ENCODE data around the gene CRTC3.

The CRTC3 gene

DNA sequence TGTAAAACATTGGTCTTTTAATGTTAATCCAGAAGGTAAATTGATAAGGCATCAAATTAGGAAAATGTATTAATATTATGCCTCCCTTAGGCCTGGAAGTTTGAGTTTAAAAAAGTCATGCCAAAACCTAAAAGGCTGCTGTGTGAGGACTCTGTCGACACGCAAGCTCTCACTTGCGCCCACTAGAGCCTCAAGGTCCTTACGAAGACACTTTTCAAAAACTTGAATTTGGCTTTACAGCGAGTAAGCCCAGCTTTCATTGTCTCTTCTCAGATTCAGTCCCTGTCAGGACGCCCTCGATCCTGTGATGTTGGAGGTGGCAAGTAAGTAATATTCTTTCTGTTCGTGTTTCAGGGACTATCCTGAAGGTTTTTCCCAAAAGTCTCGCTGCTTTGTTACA is 89.7 kb downstream of the CRTC3 start:
- ChIA-PET CTCF (interaction anchor here (0.7 to 2.2 kb wide), 4 partner anchors 11 to 299 kb away, joined by 3 to 5 read pairs (median 4); no protein-coding TSS in a partner anchor), POLR2A (no interaction called here)

DNA sequence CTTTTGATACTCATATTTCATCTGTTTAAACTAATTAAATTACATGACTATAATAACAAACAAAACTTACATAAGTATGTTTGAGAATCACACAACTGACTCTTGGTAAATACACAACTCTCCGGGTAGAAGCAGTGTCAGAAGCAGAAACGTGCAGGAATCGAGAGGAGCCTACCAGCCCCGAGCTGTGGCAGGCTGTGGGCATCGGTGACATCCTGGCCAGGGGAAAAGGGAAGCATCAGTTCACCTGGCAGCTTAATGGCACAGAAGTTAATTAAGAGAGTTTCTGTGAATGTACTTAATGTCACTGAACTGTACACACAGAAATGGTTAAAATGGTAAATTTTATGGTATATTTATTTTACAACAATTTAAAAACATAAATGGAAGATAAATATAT is 90.2 kb downstream of the CRTC3 start:
- CTCF ChIA-PET: interaction anchor here (1.3 to 2.2 kb wide), 2 partner anchors 12 to 300 kb away, joined by 3 to 5 read pairs; no protein-coding TSS in a partner anchor
- TF ChIP-seq, protein P1, sequence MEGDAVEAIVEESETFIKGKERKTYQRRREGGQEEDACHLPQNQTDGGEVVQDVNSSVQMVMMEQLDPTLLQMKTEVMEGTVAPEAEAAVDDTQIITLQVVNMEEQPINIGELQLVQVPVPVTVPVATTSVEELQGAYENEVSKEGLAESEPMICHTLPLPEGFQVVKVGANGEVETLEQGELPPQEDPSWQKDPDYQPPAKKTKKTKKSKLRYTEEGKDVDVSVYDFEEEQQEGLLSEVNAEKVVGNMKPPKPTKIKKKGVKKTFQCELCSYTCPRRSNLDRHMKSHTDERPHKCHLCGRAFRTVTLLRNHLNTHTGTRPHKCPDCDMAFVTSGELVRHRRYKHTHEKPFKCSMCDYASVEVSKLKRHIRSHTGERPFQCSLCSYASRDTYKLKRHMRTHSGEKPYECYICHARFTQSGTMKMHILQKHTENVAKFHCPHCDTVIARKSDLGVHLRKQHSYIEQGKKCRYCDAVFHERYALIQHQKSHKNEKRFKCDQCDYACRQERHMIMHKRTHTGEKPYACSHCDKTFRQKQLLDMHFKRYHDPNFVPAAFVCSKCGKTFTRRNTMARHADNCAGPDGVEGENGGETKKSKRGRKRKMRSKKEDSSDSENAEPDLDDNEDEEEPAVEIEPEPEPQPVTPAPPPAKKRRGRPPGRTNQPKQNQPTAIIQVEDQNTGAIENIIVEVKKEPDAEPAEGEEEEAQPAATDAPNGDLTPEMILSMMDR (IDR thresholded peaks at IDR 0.05; ENCODE audit: insufficient read depth, low read length, missing control alignments): no peak
- POLR2A ChIA-PET: no interaction called here
- no peak overlapping the region for H3K4me3 ChIP-seq (ENCODE audit: low read depth, low read length)
- DNase-seq (ENCODE audit: low read depth, low spot score): no peak

More for the DNA sequence above, 89.7 kb downstream of the CRTC3 start:
- TF ChIP-seq, protein P1 (IDR thresholded peaks at IDR 0.05; ENCODE audit: insufficient read depth, low read length, missing control alignments): no peak
- no peak overlapping the region for H3K4me3 ChIP-seq (ENCODE audit: low read depth, low read length)
- no peak for DNase-seq (ENCODE audit: low read depth, low spot score)

DNA sequence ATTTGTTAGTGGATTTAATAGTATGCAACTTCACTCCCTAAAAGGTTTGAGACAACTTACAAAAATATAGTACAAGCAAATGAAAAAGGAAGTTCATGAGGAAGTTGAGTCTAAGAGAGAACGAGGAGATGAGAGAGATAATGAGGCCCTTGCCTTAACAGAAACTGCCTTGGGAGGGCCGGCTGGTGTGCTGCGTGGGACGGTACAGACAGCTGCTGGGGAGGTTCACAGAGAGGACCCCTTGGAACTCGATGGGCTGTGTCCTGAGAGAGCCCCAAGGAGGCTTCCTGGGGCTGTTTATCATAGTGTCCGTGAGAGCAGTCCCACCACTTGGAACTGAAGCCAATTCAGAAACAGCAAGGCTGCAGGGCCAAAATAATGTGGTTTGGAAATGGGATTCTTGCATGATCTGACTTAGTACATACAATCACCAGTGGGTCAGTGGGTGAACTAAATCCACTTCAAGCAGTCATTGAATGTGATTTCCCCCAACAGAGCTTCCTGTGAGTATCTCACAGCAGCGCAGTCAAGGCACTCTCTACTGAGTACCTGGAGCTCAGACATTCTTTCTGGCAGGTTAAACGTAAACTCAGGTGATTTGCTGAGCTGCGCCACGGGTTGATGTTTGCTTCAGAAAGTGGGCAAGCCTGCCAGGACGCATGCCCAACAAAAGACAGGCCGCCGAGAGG is 90.8 kb downstream of the CRTC3 start:
- TF ChIP-seq, protein P1 (IDR thresholded peaks at IDR 0.05; ENCODE audit: insufficient read depth, low read length, missing control alignments): no peak
- POLR2A ChIA-PET: no interaction called here
- H3K4me3 ChIP-seq (ENCODE audit: low read depth, low read length): no peak overlapping the region
- CTCF ChIA-PET: interaction anchor here (2.2 kb wide), 1 partner anchor 300 kb away, joined by 5 read pairs; no protein-coding TSS in a partner anchor
- DNase-seq (ENCODE audit: low read depth, low spot score): no peak

DNA sequence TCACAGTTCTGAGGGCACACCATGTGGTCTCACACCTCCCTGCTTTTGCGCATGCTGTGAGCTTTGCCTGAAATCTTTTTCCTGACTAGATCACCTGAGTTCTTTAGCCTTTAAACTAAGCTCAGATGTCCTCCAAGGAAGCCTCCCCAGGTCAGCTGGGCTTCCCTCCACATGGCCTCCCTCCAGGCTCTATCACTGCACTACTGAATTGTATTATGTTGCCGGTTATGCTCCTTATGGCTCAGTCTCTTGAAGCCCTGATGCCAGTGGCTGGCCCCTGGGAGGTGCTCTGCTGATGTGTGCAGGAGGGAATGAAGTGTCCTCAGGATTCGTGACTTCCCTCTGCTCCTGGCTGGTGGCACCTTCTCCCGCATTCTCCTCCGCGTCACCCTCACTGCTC is 94.1 kb downstream of the CRTC3 start:
- DNase-seq (ENCODE audit: low read depth, low spot score): no peak
- POLR2A ChIA-PET: no interaction called here
- TF ChIP-seq, protein P1 (IDR thresholded peaks at IDR 0.05; ENCODE audit: insufficient read depth, low read length, missing control alignments): no peak
- CTCF ChIA-PET: interaction anchor here (0.9 kb wide), 1 partner anchor 304 kb away, joined by 6 read pairs; no protein-coding TSS in a partner anchor
- no peak overlapping the region for H3K4me3 ChIP-seq (ENCODE audit: low read depth, low read length)

DNA sequence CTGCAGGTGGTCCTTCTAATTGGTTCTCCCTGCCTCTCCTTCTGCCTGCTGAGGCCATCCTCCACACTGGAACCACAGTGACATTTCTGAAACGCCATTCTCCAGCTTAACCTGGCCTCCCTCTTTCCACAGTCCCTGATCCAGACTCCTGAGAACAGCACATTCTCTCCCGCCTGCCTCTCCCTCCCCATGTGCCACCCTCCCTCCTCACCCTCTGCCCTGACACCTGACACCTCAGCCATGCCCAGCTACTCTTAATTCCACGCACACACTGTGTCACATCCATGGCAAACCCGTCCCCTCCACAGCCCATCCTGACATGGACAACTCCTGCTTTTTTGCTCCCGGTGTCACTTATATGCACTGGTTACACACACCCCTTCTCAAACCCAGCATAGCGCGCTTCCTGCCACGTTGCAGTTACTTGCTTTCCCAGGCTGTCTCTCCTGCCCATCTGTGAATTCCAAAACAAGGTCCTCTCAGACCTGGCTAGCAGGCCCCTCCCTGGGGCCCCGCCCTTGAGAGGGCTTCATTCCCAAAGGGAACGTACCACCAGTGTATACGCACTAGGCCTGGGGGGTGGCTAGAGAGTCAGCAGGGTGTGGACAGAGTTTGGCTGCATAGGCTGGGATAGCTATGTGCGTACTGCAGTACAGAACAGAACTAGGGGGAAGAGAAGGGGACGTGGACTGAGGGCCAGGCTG is 94.7 kb downstream of the CRTC3 start:
- TF ChIP-seq, protein P1 (IDR thresholded peaks at IDR 0.05; ENCODE audit: insufficient read depth, low read length, missing control alignments): no peak
- no peak for DNase-seq (ENCODE audit: low read depth, low spot score)
- ChIA-PET CTCF (interaction anchor here (0.9 kb wide), 1 partner anchor 305 kb away, joined by 6 read pairs; no protein-coding TSS in a partner anchor), POLR2A (no interaction called here)
- no peak overlapping the region for H3K4me3 ChIP-seq (ENCODE audit: low read depth, low read length)

DNA sequence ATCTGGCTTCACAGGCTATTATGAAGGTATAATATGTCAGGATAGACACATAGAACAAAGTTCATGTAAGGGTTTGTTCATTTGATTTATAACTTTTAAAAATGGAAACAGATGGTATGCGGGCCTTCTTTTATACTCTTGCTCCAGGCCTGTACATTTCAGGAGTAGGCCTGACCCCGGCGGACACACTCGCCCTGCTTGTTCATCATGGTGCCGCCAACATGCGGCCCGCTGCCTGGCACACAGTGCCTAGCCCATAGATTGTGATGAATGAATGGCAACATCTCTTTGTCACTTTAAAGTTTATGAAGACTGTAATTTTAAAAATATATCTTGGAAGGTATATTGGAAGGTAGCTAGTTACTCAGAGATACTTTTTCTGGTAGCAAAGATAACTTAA is 95.3 kb downstream of the CRTC3 start:
- no peak overlapping the region for H3K4me3 ChIP-seq (ENCODE audit: low read depth, low read length)
- POLR2A ChIA-PET: no interaction called here
- no peak for DNase-seq (ENCODE audit: low read depth, low spot score)
- CTCF ChIA-PET: interaction anchor here (0.7 kb wide), 1 partner anchor 13 kb away, joined by 3 read pairs; no protein-coding TSS in a partner anchor
- TF ChIP-seq, protein P1 (IDR thresholded peaks at IDR 0.05; ENCODE audit: insufficient read depth, low read length, missing control alignments): no peak
